Lower lobe of right lung (tissue), 2 donors: Measurements from ENCODE around the gene RAB3IP. TPM values are rescaled to one million over a fixed set of nuclear protein-coding genes. Genes with fewer than 3 reads are reported as not detected.

Source experiments
- ATAC-seq, 2 donors: fragments of 200-7000 bp; cut with Tn5 transposase; one replicate each; pipeline ENCODE4 v1.9.1; 2020 to 2022; ENCODE audit warnings: mild to moderate bottlenecking in 2 of 2, moderate library complexity in 2 of 2
- DNase-seq: peaks from one replicate; pipeline ENCODE4 v3.0.0-alpha.2; 2020
- H3K27ac ChIP-seq: fragments of 200-600 bp; one replicate; pipeline ENCODE4 v1.8.0; 2022
- H3K27me3 ChIP-seq: fragments of 200-600 bp; one replicate; pipeline ENCODE4 v1.8.0; 2022; ENCODE audit warnings: low read depth
- H3K36me3 ChIP-seq: fragments of 200-600 bp; one replicate; pipeline ENCODE4 v1.8.0; 2022; ENCODE audit warnings: mild to moderate bottlenecking
- H3K4me1 ChIP-seq: fragments of 200-600 bp; one replicate; pipeline ENCODE4 v1.8.0; 2022
- H3K4me3 ChIP-seq: fragments of 200-600 bp; one replicate; pipeline ENCODE4 v1.8.0; 2022; ENCODE audit warnings: mild to moderate bottlenecking
- H3K9me3 ChIP-seq: fragments of 200-600 bp; one replicate; pipeline ENCODE4 v1.8.0; 2022
- CTCF ChIP-seq: fragments of 200-600 bp; IDR thresholded peaks from one replicate; pipeline ENCODE4 v1.8.0; 2022; ENCODE audit warnings: antibody characterized with exemption, mild to moderate bottlenecking
- intact Hi-C: fragments of 100-400 bp; cut with DNase I; formaldehyde crosslinking; loops from one replicate; pipeline ENCODE4 v1.11.0; 2022
- total RNA-seq: library from RNA; stranded (reverse); fragmentation: NEBNext Ultra II Directional; extraction: Animal tissue kit (Norgen Biotek cat#: 25700); gene quantifications from one replicate; pipeline ENCODE4 v1.2.1, GENCODE V29; 2021
- donor health status: DM: no; HTN: yes; CAD: no; lungs with severe emphysema.

RAB3IP gene
- total RNA-seq, 1 donor from 2014 or later = 28.2 TPM

GRCh38 chr12:69719336-69720316, 19.0 kb upstream of the RAB3IP start:
- DNase-seq = no peak
- TF ChIP-seq CTCF = no peak
- H3K27me3 ChIP-seq = no peaks in the 10 kb centered on the region
- ATAC-seq = peak; percentile 25 to 42
- H3K4me3 ChIP-seq = no peak overlapping the region
- H3K9me3 ChIP-seq = no peaks in the 10 kb centered on the region
- H3K4me1 ChIP-seq = no peaks in the 10 kb centered on the region
- intact Hi-C loops = no loop called here
- H3K27ac ChIP-seq = no peak overlapping the region
- no peaks in the 10 kb centered on the region for H3K36me3 ChIP-seq

GRCh38 chr12:69720750-69721149, 17.9 kb upstream of the RAB3IP start:
- Histone ChIP-seq H3K36me3 (no peaks in the 10 kb centered on the region), H3K9me3 (no peaks in the 10 kb centered on the region), H3K4me1 (no peaks in the 10 kb centered on the region), H3K4me3 (no peak overlapping the region), H3K27me3 (no peaks in the 10 kb centered on the region), H3K27ac (no peak overlapping the region)
- intact Hi-C loops = no loop called here
- ATAC-seq (no peak), DNase-seq (no peak)
- no peak for TF ChIP-seq CTCF

- no peaks in the 10 kb centered on the region for H3K36me3 ChIP-seq
- no peaks in the 10 kb centered on the region for H3K9me3 ChIP-seq
- intact Hi-C loops = no loop called here
- DNase-seq (no peak), ATAC-seq (no peak)
- no peak overlapping the region for H3K27ac ChIP-seq
- no peak overlapping the region for H3K4me3 ChIP-seq
- no peaks in the 10 kb centered on the region for H3K4me1 ChIP-seq
- TF ChIP-seq CTCF = no peak
- no peaks in the 10 kb centered on the region for H3K27me3 ChIP-seq
These were observed 11.7 kb upstream of the RAB3IP start for GRCh38 chr12:69726922-69727321.

GRCh38 chr12:69732088-69732487, 6.6 kb upstream of the RAB3IP start:
- H3K4me3 ChIP-seq = no peak overlapping the region
- no peak for DNase-seq
- no peak for ATAC-seq
- intact Hi-C loops = no loop called here
- no peaks in the 10 kb centered on the region for H3K36me3 ChIP-seq
- H3K27me3 ChIP-seq = no peaks in the 10 kb centered on the region
- no peaks in the 10 kb centered on the region for H3K4me1 ChIP-seq
- no peak overlapping the region for H3K27ac ChIP-seq
- no peak for TF ChIP-seq CTCF
- H3K9me3 ChIP-seq = no peaks in the 10 kb centered on the region

- Histone ChIP-seq H3K27ac (no peak overlapping the region), H3K4me3 (no peak overlapping the region), H3K36me3 (no peaks in the 10 kb centered on the region), H3K9me3 (no peaks in the 10 kb centered on the region), H3K27me3 (no peaks in the 10 kb centered on the region), H3K4me1 (no peaks in the 10 kb centered on the region)
- intact Hi-C loops = no loop called here
- no peak for TF ChIP-seq CTCF
- ATAC-seq (no peak), DNase-seq (no peak)
These were observed 5.0 kb upstream of the RAB3IP start for GRCh38 chr12:69733638-69734037.
